SKM-1 (cell line): ENCODE measurements around the gene SLC12A6.
A peak's percentile ranks its signal among the peaks of the same experiment; 100 is the strongest.

ENCODE experiments used
- DNase-seq: peaks from one replicate; lab custom pipeline; 2025; ENCODE audit not compliant: unreplicated experiment; lab: John Stamatoyannopoulos, UW

Gene SLC12A6

GRCh38 chr15:34331809-34332208 is 5.8 kb downstream of the SLC12A6 start:
- no peak for DNase-seq

- DNase-seq, result no peak
Measured at GRCh38 chr15:34330279-34330678, 7.3 kb downstream of the SLC12A6 start.

GRCh38 chr15:34329006-34329405 is 8.6 kb downstream of the SLC12A6 start:
- no peak for DNase-seq

- no peak for DNase-seq
Measured at GRCh38 chr15:34327906-34328305, 9.7 kb downstream of the SLC12A6 start.

GRCh38 chr15:34325368-34325767 is 12.2 kb downstream of the SLC12A6 start:
- DNase-seq, result no peak

- DNase-seq, result no peak
Measured at GRCh38 chr15:34324933-34325332, 12.6 kb downstream of the SLC12A6 start.

GRCh38 chr15:34323217-34323616 is 14.4 kb downstream of the SLC12A6 start:
- DNase-seq, result no peak

GRCh38 chr15:34318277-34319079 is 19.1 kb downstream of the SLC12A6 start:
- peak; percentile 34 for DNase-seq

GRCh38 chr15:34314491-34315490 is 22.8 kb downstream of the SLC12A6 start:
- DNase-seq, result no peak

GRCh38 chr15:34311563-34311962 is 26.0 kb downstream of the SLC12A6 start:
- no peak for DNase-seq

GRCh38 chr15:34304613-34305012 is 33.0 kb downstream of the SLC12A6 start:
- no peak for DNase-seq

- DNase-seq, result no peak
Measured at GRCh38 chr15:34301058-34301457, 36.5 kb downstream of the SLC12A6 start.

GRCh38 chr15:34297059-34297458 is 40.5 kb downstream of the SLC12A6 start:
- no peak for DNase-seq

GRCh38 chr15:34292621-34293020 is 45.0 kb downstream of the SLC12A6 start:
- no peak for DNase-seq

- no peak for DNase-seq
Measured at GRCh38 chr15:34284937-34285336, 52.6 kb downstream of the SLC12A6 start.

GRCh38 chr15:34282384-34282783 is 55.2 kb downstream of the SLC12A6 start:
- no peak for DNase-seq

- DNase-seq, result no peak
Measured at GRCh38 chr15:34280193-34280592, 57.4 kb downstream of the SLC12A6 start.

- DNase-seq, result no peak
Measured at GRCh38 chr15:34279368-34279767, 58.2 kb downstream of the SLC12A6 start.

- DNase-seq, result no peak
Measured at GRCh38 chr15:34275721-34276120, 61.9 kb downstream of the SLC12A6 start.

- no peak for DNase-seq
Measured at GRCh38 chr15:34275154-34275553, 62.4 kb downstream of the SLC12A6 start.

- no peak for DNase-seq
Measured at GRCh38 chr15:34271493-34271892, 66.1 kb downstream of the SLC12A6 start.

- DNase-seq, result no peak
Measured at GRCh38 chr15:34266751-34267150, 70.8 kb downstream of the SLC12A6 start.
